ENCODE results near the gene GPRIN1. TPM values are rescaled to one million over a fixed set of nuclear protein-coding genes. Genes with fewer than 3 reads are reported as not detected.

The GPRIN1 gene
- total and polyA plus RNA-seq, 2 donors (not counting 1 experiment from before 2014, with no cell fraction given): 0.72 to 2.1 TPM

DNA sequence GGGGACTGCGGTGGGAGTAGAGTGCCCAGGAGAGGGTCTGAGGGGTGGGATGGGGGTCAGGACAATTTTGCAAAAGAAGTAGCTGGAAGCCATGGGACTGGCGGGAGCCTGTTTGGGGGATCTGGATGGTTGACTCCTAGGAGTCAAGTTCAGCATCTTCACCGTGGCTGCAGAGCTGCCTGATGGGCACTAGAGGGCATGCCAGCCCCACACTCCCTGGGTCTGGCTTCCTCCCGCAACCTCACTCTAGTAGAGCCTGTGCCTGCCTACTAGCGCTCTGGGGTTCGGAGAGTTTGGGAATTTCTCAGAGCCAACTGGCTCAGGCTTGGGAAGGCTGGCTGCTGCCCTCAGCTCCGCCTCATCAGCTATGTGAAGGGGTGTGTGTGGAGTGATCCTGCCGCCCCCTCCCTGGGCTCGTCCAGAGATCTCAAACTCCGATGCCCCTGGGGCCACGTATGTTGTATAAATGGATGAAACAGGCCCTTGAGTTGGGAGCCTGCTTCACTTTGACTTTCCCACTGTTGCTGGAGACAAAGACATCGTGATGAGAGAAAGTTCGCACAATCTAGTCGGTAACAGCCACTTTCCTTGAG is 48.1 kb upstream of the GPRIN1 start:
- Histone ChIP-seq H3K9me3 (ENCODE audit: control extremely low read depth in 1 of 3, control insufficient read depth in 2 of 3, insufficient read depth in 1 of 3, low read length in 2 of 3) (no peaks in the 10 kb centered on the region), H3K4me2 (replicated peaks; ENCODE audit: low read depth, low read length, poor library complexity, severe bottlenecking) (peak overlapping the region; percentile 69), H3K27ac (ENCODE audit: low read length in 2 of 2) (no peak overlapping the region), H3K27me3 (replicated peaks in 1 of 4; ENCODE audit: control extremely low read depth in 1 of 4, control insufficient read depth in 3 of 4, insufficient read depth in 4 of 4, low read length in 3 of 4) (peaks cover 0 to 4% (median 0%) of the 10 kb centered on the region in 4 experiments), H4K20me1 (ENCODE audit: control insufficient read depth, insufficient read depth, low read length, poor library complexity, severe bottlenecking) (no peaks in the 10 kb centered on the region), H3K36me3 (replicated peaks in 1 of 2; ENCODE audit: control extremely low read depth in 1 of 2, control insufficient read depth in 1 of 2, extremely low read depth in 1 of 2, insufficient read depth in 2 of 2, low read length in 1 of 2) (peaks cover 0 to 12% of the 10 kb centered on the region in 2 experiments), H2AFZ (ENCODE audit: insufficient read depth, low read depth, low read length, poor library complexity, severe bottlenecking) (peak overlapping the region; percentile 69), H3K79me2 (ENCODE audit: control insufficient read depth, insufficient read depth, low read length) (no peaks in the 10 kb centered on the region), H3K9ac (ENCODE audit: low read length) (no peak overlapping the region), H3K4me3 (ENCODE audit: control extremely low read depth in 1 of 5, extremely low read depth in 1 of 5, insufficient read depth in 1 of 5, low read depth in 2 of 5, low read length in 4 of 5) (peak overlapping the region in 1 of 5 experiments; percentile 56), H3K4me1 (ENCODE audit: control insufficient read depth in 2 of 2, insufficient read depth in 2 of 2, low read length in 2 of 2) (peaks cover 34 to 41% of the 10 kb centered on the region in 2 donors)
- DNase-seq: peak; percentile 75
- Mint-ChIP-seq H3K4me1 (peaks cover 42% of the 10 kb centered on the region), H3K9me3 (ENCODE audit: insufficient read depth) (no peaks in the 10 kb centered on the region), H3K27ac (peak overlapping the region; percentile 59), H3K27me3 (peaks cover 3% of the 10 kb centered on the region), H3K4me3 (peak overlapping the region; percentile 85)
- TF ChIP-seq EZH2 (IDR thresholded peaks at IDR 0.05; ENCODE audit: borderline replicate concordance, insufficient read depth, low read depth, low read length, poor library complexity, severe bottlenecking): no peak
- TF ChIP-seq, protein P1, sequence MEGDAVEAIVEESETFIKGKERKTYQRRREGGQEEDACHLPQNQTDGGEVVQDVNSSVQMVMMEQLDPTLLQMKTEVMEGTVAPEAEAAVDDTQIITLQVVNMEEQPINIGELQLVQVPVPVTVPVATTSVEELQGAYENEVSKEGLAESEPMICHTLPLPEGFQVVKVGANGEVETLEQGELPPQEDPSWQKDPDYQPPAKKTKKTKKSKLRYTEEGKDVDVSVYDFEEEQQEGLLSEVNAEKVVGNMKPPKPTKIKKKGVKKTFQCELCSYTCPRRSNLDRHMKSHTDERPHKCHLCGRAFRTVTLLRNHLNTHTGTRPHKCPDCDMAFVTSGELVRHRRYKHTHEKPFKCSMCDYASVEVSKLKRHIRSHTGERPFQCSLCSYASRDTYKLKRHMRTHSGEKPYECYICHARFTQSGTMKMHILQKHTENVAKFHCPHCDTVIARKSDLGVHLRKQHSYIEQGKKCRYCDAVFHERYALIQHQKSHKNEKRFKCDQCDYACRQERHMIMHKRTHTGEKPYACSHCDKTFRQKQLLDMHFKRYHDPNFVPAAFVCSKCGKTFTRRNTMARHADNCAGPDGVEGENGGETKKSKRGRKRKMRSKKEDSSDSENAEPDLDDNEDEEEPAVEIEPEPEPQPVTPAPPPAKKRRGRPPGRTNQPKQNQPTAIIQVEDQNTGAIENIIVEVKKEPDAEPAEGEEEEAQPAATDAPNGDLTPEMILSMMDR (IDR thresholded peaks at IDR 0.05): peak; percentile 84
- ChIA-PET CTCF (interaction anchor here (0.6 to 5.6 kb wide), 10 partner anchors 8 to 454 kb away, joined by 3 to 78 read pairs (median 6); partner anchors contain the start of genes EIF4E1B, SNCB and TSPAN17), POLR2A (interaction anchor here (1.2 kb wide), 1 partner anchor 11 kb away, joined by 3 read pairs; no protein-coding TSS in a partner anchor)
- WGBS (ENCODE audit: insufficient coverage): 60% methylated on average over 11 of the region's 14 CpGs
- ATAC-seq (ENCODE audit: low read depth): peak; percentile 75
- intact Hi-C loops (cut with micrococcal nuclease): loop anchor here (2.0 kb wide), 1 partner anchor 301 kb away; no protein-coding TSS in a partner anchor

DNA sequence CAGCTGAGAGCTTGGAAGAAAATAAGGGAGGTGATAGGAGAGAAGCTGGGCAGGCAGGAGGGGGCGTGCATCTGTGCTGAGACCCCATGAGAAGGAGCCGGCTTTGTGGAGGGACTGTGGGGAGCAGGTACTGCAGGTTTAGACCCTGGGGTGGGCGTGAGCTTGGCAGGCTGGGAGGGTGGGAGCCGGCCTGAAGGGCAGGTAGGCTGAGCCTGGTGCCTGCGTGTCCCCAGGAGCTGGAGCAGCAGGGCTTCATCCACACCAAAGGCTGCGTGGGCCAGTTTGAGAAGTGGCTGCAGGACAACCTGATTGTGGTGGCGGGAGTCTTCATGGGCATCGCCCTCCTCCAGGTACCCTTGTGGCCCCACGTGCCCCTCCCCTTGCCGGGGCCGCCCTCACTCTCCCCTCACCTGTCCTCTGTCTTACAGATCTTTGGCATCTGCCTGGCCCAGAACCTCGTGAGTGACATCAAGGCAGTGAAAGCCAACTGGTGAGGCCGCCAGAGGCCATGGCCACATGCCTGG is 46.6 kb upstream of the GPRIN1 start:
- ATAC-seq (ENCODE audit: low read depth): no peak
- 93% methylated on average over 13 of the region's 13 CpGs for WGBS (ENCODE audit: insufficient coverage)
- no peak overlapping the region for H2AFZ ChIP-seq (ENCODE audit: insufficient read depth, low read depth, low read length, poor library complexity, severe bottlenecking)
- peaks cover 44 to 57% of the 10 kb centered on the region in 2 donors for H3K4me1 ChIP-seq (ENCODE audit: control insufficient read depth in 2 of 2, insufficient read depth in 2 of 2, low read length in 2 of 2)
- H3K4me2 ChIP-seq (replicated peaks; ENCODE audit: low read depth, low read length, poor library complexity, severe bottlenecking): no peak overlapping the region
- H3K27me3 ChIP-seq (replicated peaks in 1 of 4; ENCODE audit: control extremely low read depth in 1 of 4, control insufficient read depth in 3 of 4, insufficient read depth in 4 of 4, low read length in 3 of 4): no peaks in the 10 kb centered on the region
- ChIA-PET POLR2A (no interaction called here), CTCF (interaction anchor here (0.7 to 5.6 kb wide), 3 partner anchors 7 to 456 kb away, joined by 3 to 78 read pairs (median 76); partner anchors contain the start of genes EIF4E1B, SNCB and TSPAN17)
- peaks cover 57% of the 10 kb centered on the region for H3K4me1 Mint-ChIP-seq
- intact Hi-C loops (cut with micrococcal nuclease): no loop called here
- peaks cover under 1% of the 10 kb centered on the region for H3K27me3 Mint-ChIP-seq
- DNase-seq: no peak
- no peaks in the 10 kb centered on the region for H4K20me1 ChIP-seq (ENCODE audit: control insufficient read depth, insufficient read depth, low read length, poor library complexity, severe bottlenecking)
- H3K4me3 ChIP-seq (ENCODE audit: control extremely low read depth in 1 of 5, extremely low read depth in 1 of 5, insufficient read depth in 1 of 5, low read depth in 2 of 5, low read length in 4 of 5): no peak overlapping the region
- H3K27ac ChIP-seq (ENCODE audit: low read length in 2 of 2): no peak overlapping the region
- no peaks in the 10 kb centered on the region for H3K9me3 ChIP-seq (ENCODE audit: control extremely low read depth in 1 of 3, control insufficient read depth in 2 of 3, insufficient read depth in 1 of 3, low read length in 2 of 3)
- H3K4me3 Mint-ChIP-seq: no peak overlapping the region
- H3K27ac Mint-ChIP-seq: no peak overlapping the region
- no peak overlapping the region for H3K9ac ChIP-seq (ENCODE audit: low read length)
- no peaks in the 10 kb centered on the region for H3K79me2 ChIP-seq (ENCODE audit: control insufficient read depth, insufficient read depth, low read length)
- H3K36me3 ChIP-seq (replicated peaks in 1 of 2; ENCODE audit: control extremely low read depth in 1 of 2, control insufficient read depth in 1 of 2, extremely low read depth in 1 of 2, insufficient read depth in 2 of 2, low read length in 1 of 2): peaks cover 0 to 17% of the 10 kb centered on the region in 2 experiments
- no peaks in the 10 kb centered on the region for H3K9me3 Mint-ChIP-seq (ENCODE audit: insufficient read depth)
- TF ChIP-seq, protein P1 (IDR thresholded peaks at IDR 0.05): no peak
- no peak for TF ChIP-seq EZH2 (IDR thresholded peaks at IDR 0.05; ENCODE audit: borderline replicate concordance, insufficient read depth, low read depth, low read length, poor library complexity, severe bottlenecking)

Data from B cell (primary cell).